DMS153 (cell line): ENCODE results near the gene CHST1.

Experiments
- DNase-seq: peaks from one replicate; lab custom pipeline; 2025; lab: John Stamatoyannopoulos, UW

Gene CHST1

GRCh38 chr11:45607995-45608394 is 57.4 kb downstream of the CHST1 start:
- DNase-seq, result no peak

GRCh38 chr11:45606514-45607281 is 58.7 kb downstream of the CHST1 start:
- DNase-seq, result no peak

GRCh38 chr11:45605051-45605450 is 60.4 kb downstream of the CHST1 start:
- DNase-seq, result no peak

GRCh38 chr11:45603946-45604682 is 61.3 kb downstream of the CHST1 start:
- no peak for DNase-seq

GRCh38 chr11:45599161-45599943 is 66.1 kb downstream of the CHST1 start:
- DNase-seq, result no peak
